Lower leg skin (tissue), 3 donors: Measurements from ENCODE around the gene SERINC5.
"Not testable (repeated sequence)": the region's sequence is repeated elsewhere in the genome, so short reads cannot be mapped to it uniquely, and the experiment has no call there.

ENCODE experiments used
- POLR2A ChIP-seq, 2 donors: fragments of 450-650 bp; IDR thresholded peaks; one replicate each; pipeline ENCODE4 v1.6.1; 2016 to 2017; ENCODE audit warnings: antibody characterized with exemption in 2 of 2, mild to moderate bottlenecking in 1 of 2, moderate library complexity in 1 of 2
- TF ChIP-seq, protein P1 (sequence below), 3 donors: fragments of 450-650 bp; IDR thresholded peaks; one replicate each; pipeline ENCODE4 v1.5.1; 2016; ENCODE audit warnings: antibody characterized with exemption in 3 of 3, mild to moderate bottlenecking in 3 of 3, moderate library complexity in 2 of 3

DNA sequence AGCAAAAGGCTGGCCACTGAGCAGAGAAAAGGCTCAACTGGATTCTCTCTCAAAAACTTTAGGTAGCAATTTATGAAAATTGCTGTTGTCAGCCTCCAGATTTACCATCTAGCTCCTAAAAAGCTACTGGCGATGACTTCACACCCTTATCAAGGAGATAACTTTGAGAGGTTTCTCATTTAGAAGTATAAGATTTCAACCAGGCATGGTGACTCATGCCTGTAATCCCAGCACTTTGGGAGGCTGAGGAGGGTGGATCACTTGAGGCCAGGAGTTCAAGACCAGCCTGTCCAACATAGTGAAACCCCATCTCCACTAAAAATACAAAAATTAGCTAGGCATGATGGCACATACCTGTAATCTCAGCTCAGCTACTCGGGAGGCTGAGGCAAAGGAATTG, 14.7 kb upstream of the SERINC5 start:
- TF ChIP-seq, protein P1, sequence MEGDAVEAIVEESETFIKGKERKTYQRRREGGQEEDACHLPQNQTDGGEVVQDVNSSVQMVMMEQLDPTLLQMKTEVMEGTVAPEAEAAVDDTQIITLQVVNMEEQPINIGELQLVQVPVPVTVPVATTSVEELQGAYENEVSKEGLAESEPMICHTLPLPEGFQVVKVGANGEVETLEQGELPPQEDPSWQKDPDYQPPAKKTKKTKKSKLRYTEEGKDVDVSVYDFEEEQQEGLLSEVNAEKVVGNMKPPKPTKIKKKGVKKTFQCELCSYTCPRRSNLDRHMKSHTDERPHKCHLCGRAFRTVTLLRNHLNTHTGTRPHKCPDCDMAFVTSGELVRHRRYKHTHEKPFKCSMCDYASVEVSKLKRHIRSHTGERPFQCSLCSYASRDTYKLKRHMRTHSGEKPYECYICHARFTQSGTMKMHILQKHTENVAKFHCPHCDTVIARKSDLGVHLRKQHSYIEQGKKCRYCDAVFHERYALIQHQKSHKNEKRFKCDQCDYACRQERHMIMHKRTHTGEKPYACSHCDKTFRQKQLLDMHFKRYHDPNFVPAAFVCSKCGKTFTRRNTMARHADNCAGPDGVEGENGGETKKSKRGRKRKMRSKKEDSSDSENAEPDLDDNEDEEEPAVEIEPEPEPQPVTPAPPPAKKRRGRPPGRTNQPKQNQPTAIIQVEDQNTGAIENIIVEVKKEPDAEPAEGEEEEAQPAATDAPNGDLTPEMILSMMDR (IDR thresholded peaks at IDR 0.05) = not testable (repeated sequence)
- TF ChIP-seq POLR2A (IDR thresholded peaks at IDR 0.05) = not testable (repeated sequence)
